Hematopoietic multipotent progenitor cell treated with erythropoietin and hydrocortisone succinate and interleukin-3 and kit ligand, for 17 days (in vitro differentiated cells): ENCODE data around the gene SLC46A3.
"Not testable (repeated sequence)": the region's sequence is repeated elsewhere in the genome, so short reads cannot be mapped to it uniquely, and the experiment has no call there.

Experiments
- DNase-seq: peaks from one replicate; pipeline ENCODE4 v3.0.0-alpha.2; 2015; ENCODE audit warnings: low spot score

SLC46A3 gene

GRCh38 chr13:28730762-28731161 is 12.0 kb upstream of the SLC46A3 start:
- no peak for DNase-seq

- DNase-seq: no peak
Measured at GRCh38 chr13:28729541-28729940, 10.8 kb upstream of the SLC46A3 start.

GRCh38 chr13:28728642-28729041 is 9.9 kb upstream of the SLC46A3 start:
- DNase-seq: no peak

GRCh38 chr13:28725046-28725610 is 6.4 kb upstream of the SLC46A3 start:
- DNase-seq: no peak

- no peak for DNase-seq
Measured at GRCh38 chr13:28723806-28724205, 5.0 kb upstream of the SLC46A3 start.

- DNase-seq: no peak
Measured at GRCh38 chr13:28719227-28720055, 671 bp upstream of the SLC46A3 start.

GRCh38 chr13:28718196-28718542 is 601 bp downstream of the SLC46A3 start:
- no peak for DNase-seq

GRCh38 chr13:28717170-28717569 is 1.6 kb downstream of the SLC46A3 start:
- no peak for DNase-seq

- DNase-seq: no peak
Measured at GRCh38 chr13:28716511-28716910, 2.3 kb downstream of the SLC46A3 start.

GRCh38 chr13:28714651-28715050 is 4.1 kb downstream of the SLC46A3 start:
- DNase-seq: no peak

- no peak for DNase-seq
Measured at GRCh38 chr13:28710161-28710560, 8.6 kb downstream of the SLC46A3 start.

GRCh38 chr13:28707629-28708427 is 10.9 kb downstream of the SLC46A3 start:
- DNase-seq: no peak

- no peak for DNase-seq
Measured at GRCh38 chr13:28705461-28706083, 13.2 kb downstream of the SLC46A3 start.

GRCh38 chr13:28704919-28705318 is 13.9 kb downstream of the SLC46A3 start:
- no peak for DNase-seq

- DNase-seq: no peak
Measured at GRCh38 chr13:28704282-28704681, 14.5 kb downstream of the SLC46A3 start.

- no peak for DNase-seq
Measured at GRCh38 chr13:28699246-28699645, 19.5 kb downstream of the SLC46A3 start.

- no peak for DNase-seq
Measured at GRCh38 chr13:28697441-28697840, 21.3 kb downstream of the SLC46A3 start.

GRCh38 chr13:28693605-28694491 is 24.9 kb downstream of the SLC46A3 start:
- not testable (repeated sequence) for DNase-seq

- DNase-seq: no peak
Measured at GRCh38 chr13:28685892-28686291, 32.9 kb downstream of the SLC46A3 start.

GRCh38 chr13:28685114-28685513 is 33.7 kb downstream of the SLC46A3 start:
- no peak for DNase-seq

- no peak for DNase-seq
Measured at GRCh38 chr13:28684257-28684656, 34.5 kb downstream of the SLC46A3 start.

GRCh38 chr13:28683169-28683568 is 35.6 kb downstream of the SLC46A3 start:
- DNase-seq: not testable (repeated sequence)
